GM12891 (cell line): ENCODE measurements around the gene TAAR1. TPM values are rescaled to one million over a fixed set of nuclear protein-coding genes. Genes with fewer than 3 reads are reported as not detected.
"Not testable (repeated sequence)": the region's sequence is repeated elsewhere in the genome, so short reads cannot be mapped to it uniquely, and the experiment has no call there.

Source experiments
- DNase-seq: peaks from one replicate; pipeline ENCODE4 v3.0.0; 2011; ENCODE audit warnings: low spot score; ENCODE audit not compliant: insufficient read length
- FAIRE-seq: peaks from 2 replicates; lab custom pipeline; 2011; peaks lifted over from hg19 to GRCh38; lab: Jason Lieb, UNC
- PAX5 ChIP-seq: IDR thresholded peaks from 2 replicates; pipeline ENCODE4 v1.6.1; 2011; ENCODE audit warnings: low read length, moderate library complexity, mild to moderate bottlenecking; ENCODE audit not compliant: insufficient read depth, severe bottlenecking
- POLR2A ChIP-seq: IDR thresholded peaks from 2 replicates; pipeline ENCODE4 v1.6.1; 2011; ENCODE audit warnings: low read depth, low read length, control low read depth
- POLR2AphosphoS5 ChIP-seq: IDR thresholded peaks from 2 replicates; pipeline ENCODE4 v1.6.1; 2011; ENCODE audit warnings: low read depth, low read length, control low read depth
- POU2F2 ChIP-seq: IDR thresholded peaks from 2 replicates; pipeline ENCODE4 v1.6.1; 2011; ENCODE audit warnings: low read depth, mild to moderate bottlenecking, control low read depth, low read length, moderate library complexity
- SPI1 ChIP-seq: IDR thresholded peaks from 2 replicates; pipeline ENCODE4 v1.6.1; 2011; ENCODE audit warnings: low read depth, low read length, control low read depth
- TAF1 ChIP-seq: IDR thresholded peaks from 2 replicates; pipeline ENCODE4 v1.6.1; 2011; ENCODE audit warnings: low read depth, low read length, control low read depth
- polyA plus RNA-seq: library from polyadenylated mRNA; unstranded; fragments of >200 nt; gene quantifications from one replicate; pipeline ENCODE4 v1.2.1, GENCODE V29; 2012; ENCODE audit warnings: low read depth, missing spikeins, inconsistent platforms; ENCODE audit not compliant: missing spikeins

Gene TAAR1, protein sequence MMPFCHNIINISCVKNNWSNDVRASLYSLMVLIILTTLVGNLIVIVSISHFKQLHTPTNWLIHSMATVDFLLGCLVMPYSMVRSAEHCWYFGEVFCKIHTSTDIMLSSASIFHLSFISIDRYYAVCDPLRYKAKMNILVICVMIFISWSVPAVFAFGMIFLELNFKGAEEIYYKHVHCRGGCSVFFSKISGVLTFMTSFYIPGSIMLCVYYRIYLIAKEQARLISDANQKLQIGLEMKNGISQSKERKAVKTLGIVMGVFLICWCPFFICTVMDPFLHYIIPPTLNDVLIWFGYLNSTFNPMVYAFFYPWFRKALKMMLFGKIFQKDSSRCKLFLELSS
- polyA plus RNA-seq, result not detected

DNA sequence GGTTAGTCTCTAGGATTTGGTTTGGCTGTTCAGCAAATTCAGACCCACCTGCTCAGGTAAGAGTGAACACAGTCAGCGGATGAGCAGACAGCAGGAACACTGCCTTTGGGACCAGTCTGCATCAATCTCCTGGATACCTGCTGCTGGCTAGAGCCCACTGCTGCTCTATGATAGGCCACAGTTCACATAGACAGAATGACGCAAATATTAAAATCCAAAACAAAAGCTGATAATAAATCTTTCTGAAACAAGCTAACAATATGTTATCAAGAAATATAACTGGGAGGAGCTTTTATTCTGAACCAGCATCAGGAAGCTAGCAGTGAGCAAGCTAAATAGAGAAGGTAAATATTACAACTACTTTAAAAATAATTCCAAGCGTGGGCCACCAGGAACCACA, at the start of gene TAAR1:
Gene TAAR1, minus strand, starts transcription at position 101 of the 400 bp plus-strand sequence. CDS start 13,179 bp downstream, outside the sequence.
- DNase-seq (no peak), FAIRE-seq (no peak)
- TF ChIP-seq POU2F2, result no peak
- TF ChIP-seq POLR2A, result no peak
- no peak for TF ChIP-seq SPI1
- TF ChIP-seq TAF1, result no peak
- no peak for TF ChIP-seq PAX5
- no peak for TF ChIP-seq POLR2AphosphoS5

DNA sequence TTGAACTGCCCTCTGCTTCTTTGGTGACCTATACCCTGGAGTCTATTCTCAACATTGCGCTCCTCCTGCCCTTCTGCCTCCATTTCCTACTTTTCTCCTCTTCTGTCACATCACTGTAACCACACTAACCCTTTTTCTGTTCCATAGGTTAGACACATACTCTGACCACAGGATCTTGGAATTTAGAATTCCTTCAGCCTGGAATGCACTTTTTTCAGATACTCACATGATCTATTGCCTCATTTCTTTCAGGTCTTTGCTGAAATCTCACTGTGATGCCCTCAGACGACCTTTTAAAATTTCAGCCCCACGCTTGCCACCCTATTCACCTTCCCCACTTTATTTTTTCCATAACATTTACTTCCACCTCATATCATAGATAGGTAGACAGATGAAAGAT, 49.8 kb upstream of the TAAR1 start:
- TF ChIP-seq POU2F2, result no peak
- DNase-seq (no peak), FAIRE-seq (no peak)

DNA sequence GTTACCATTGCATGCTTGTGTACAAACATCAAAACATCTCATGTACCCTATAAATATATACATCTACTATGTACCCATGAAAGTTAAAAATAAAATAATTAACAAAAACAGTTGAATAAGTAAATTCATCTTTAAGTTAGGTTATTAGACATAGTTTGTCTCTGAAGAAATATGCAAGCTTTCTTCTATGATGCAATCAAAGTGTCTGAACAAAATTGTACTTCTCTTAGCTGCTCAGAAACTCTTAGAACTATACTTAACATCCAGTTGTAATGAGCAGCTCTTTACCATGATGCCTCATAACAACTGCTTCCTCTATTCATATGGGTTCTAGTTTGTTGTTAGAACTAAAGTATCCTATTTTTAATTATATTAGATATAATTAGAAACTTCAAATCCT, 49.0 kb upstream of the TAAR1 start:
- TF ChIP-seq POLR2AphosphoS5, result no peak
- TF ChIP-seq POU2F2, result no peak
- TF ChIP-seq PAX5, result no peak
- no peak for TF ChIP-seq TAF1
- TF ChIP-seq SPI1, result no peak
- no peak for TF ChIP-seq POLR2A
- no peak for FAIRE-seq

DNA sequence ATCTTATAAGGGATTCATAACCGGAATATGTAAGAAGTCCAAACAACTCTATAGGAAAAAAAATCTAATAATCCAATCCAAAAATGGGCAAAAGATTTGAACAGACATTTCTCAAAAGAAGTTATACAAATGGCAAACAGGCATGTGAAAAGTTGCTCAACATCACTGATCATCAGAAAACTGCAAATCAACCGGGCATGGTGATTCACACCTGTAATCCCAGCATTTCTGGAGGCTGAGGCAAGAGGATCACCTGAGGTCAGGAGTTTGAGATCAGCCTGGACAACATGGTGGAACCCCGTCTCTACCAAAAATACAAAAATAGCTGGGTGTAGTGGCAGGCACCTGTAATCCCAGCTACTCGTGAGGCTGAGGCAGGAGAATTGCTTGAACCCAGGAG, 47.8 kb upstream of the TAAR1 start:
- not testable (repeated sequence) for FAIRE-seq, DNase-seq

More for the DNA sequence above, 49.0 kb upstream of the TAAR1 start:
- no peak for DNase-seq

DNA sequence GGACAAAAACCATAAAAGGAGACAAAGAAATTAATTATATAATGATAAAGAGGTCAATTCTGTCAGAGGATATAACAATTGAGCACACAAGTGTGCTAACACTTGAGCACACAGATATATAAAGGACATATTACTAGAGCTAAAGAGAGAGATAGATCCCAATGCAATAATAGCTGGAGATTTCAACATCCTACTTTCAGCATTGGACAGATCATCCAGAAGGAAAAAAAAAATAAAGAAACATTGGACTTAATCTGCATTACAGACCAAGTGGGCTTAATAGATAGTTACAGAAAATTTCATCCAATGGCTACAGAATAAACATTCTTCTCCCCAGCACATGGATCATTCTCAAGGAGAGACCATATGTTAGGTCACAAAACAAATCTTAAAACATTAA, 45.0 kb upstream of the TAAR1 start:
- FAIRE-seq (no peak), DNase-seq (no peak)
- no peak for TF ChIP-seq POLR2AphosphoS5
- TF ChIP-seq POLR2A, result no peak
- no peak for TF ChIP-seq PAX5
- no peak for TF ChIP-seq POU2F2
- TF ChIP-seq SPI1, result no peak
- no peak for TF ChIP-seq TAF1

DNA sequence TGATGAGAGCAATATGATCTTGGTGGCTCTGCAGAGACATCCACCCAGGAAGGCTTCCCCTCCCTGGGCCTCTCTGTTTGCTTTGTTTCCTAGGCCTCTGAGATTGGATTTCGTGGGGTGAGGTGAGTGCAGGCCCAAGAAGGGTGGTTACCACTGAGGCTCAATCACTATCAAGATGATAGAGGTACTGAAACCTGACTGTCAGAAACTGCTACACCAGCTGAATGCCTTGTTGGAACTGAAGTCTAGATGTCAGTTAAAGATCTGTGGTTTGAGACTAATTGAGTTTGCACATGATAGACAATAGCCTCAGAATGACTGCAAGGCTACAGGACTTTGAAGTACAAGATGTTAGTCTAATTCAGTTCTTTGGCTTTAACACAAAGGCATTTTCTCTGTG, 39.6 kb upstream of the TAAR1 start:
- TF ChIP-seq POLR2A, result no peak
- TF ChIP-seq SPI1, result 0 out of 2 replicates have a peak, but pooled peaks have one; percentile 22
- no peak for TF ChIP-seq POU2F2
- TF ChIP-seq POLR2AphosphoS5, result no peak
- FAIRE-seq (no peak), DNase-seq (no peak)

DNA sequence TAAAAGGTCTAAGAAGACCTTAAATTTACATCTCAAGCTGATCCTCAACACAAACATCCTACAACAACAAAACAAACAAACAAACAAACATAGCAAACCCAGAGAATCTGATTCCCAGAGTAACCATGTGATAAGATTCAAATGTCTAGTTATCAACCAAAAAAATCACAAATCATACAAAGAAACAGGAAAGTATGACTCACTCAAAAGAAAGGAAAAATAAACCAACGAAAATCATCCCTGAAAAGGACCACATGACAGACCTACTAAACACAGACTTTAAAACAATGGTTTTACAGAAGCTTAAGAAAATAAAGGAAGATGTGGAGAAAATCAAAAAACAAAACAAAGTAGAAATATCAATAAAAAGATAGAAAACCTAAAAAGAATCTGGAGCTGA, 36.8 kb upstream of the TAAR1 start:
- DNase-seq, result no peak
- FAIRE-seq, result no peak
- TF ChIP-seq TAF1 (no peak), POLR2AphosphoS5 (no peak)

DNA sequence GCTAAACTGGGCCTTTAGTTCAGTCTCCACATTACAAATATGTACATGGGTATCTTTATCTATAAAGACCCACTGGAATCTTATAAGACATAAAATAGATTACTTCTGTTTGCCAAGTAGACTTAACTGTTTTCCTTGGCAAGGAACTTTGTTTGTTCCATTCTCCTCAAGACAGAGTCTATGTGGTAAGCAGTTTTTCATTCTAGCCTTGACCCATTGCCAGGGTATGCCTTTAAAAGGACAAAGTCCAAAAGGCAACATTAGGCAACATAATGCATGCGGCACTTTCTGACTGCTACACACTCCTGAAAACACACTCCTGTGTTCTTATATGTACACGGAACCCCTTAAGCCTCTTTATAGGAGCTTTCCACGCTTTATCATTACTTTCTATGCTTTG, 34.5 kb upstream of the TAAR1 start:
- FAIRE-seq (no peak), DNase-seq (no peak)
- TF ChIP-seq POLR2A, result no peak
- TF ChIP-seq POU2F2, result no peak
- TF ChIP-seq TAF1, result no peak
- no peak for TF ChIP-seq SPI1
- TF ChIP-seq POLR2AphosphoS5, result no peak
- no peak for TF ChIP-seq PAX5

DNA sequence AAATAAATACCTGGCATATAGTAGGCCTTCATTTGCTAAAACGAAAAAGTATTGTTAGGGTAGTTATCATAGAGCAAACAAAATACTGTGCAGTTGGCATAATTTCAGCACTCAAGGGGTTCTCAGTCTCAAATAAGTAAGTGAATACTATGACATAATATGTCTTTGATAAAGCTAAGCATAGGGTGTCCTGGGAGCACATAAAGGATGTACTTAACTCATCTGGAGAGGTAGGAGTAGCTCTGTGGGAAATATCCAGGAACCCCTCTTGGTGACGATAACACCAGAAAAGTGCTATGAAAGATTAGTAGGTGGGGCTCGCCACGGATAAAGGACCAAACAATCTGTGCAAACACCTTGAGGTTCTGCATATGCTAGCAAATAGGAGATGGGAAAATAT, 31.7 kb upstream of the TAAR1 start:
- no peak for DNase-seq
- TF ChIP-seq SPI1 (no peak), TAF1 (no peak), POU2F2 (no peak), PAX5 (no peak), POLR2A (no peak), POLR2AphosphoS5 (no peak)
- FAIRE-seq, result no peak

DNA sequence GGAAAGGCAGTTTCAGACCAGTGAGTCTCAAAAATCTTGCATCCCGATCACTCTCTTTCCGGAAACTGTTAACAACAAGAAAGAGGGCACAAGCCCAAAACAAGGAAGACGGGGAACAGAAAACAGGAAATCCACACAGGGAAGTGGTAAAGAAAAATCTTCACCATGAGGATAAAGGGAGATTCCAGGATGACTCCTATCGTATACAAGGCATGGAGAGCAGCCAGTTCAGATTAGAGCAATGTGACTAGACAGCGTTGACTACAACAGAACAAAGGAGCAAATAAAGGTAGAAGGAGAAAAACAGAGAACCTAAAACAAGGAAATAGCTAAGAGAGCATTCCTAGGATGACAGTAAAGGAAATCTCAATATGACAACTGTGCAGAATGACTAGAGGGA, 28.3 kb upstream of the TAAR1 start:
- FAIRE-seq (no peak), DNase-seq (no peak)
- no peak for TF ChIP-seq POLR2AphosphoS5
- TF ChIP-seq TAF1, result no peak
- no peak for TF ChIP-seq SPI1
- no peak for TF ChIP-seq POU2F2
- no peak for TF ChIP-seq POLR2A
- TF ChIP-seq PAX5, result no peak

DNA sequence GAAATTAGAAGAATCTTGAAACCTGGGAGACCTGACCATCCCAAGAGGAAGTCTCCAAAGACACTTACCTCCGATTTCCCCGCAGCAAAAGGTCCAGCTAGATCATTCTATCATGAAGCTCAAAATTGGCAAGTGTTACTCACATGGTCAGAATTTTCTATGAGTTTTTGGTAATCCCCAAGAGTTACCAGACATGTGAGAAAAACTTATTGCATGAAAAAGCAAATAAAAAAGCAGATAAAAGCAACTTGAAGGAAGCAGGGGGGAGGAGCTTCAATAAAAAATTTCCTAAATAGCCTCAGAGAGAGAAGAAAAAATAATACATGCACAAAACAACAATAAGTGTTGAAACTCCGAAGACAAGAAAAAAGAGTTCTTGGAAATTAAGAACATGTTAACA, 27.5 kb upstream of the TAAR1 start:
- no peak for FAIRE-seq
- no peak for TF ChIP-seq POLR2A
- TF ChIP-seq TAF1, result no peak
- TF ChIP-seq SPI1, result no peak
- no peak for TF ChIP-seq POLR2AphosphoS5
- TF ChIP-seq PAX5, result no peak
- TF ChIP-seq POU2F2, result no peak
- no peak for DNase-seq
